Activated T-cell treated with anti-CD3 and anti-CD28 coated beads for 24 hours (primary cell): ENCODE results near the gene SRP14.
"Not testable (repeated sequence)": the region's sequence is repeated elsewhere in the genome, so short reads cannot be mapped to it uniquely, and the experiment has no call there.

Source experiments
- DNase-seq: peaks from one replicate; pipeline ENCODE4 v3.0.0-alpha.2; 2020; ENCODE audit warnings: low read depth

SRP14 gene

GRCh38 chr15:40050788-40051470 lies 11.9 kb upstream of the SRP14 start:
- no peak for DNase-seq

GRCh38 chr15:40048926-40049475 lies 10.0 kb upstream of the SRP14 start:
- no peak for DNase-seq

GRCh38 chr15:40048211-40048792 lies 9.3 kb upstream of the SRP14 start:
- DNase-seq: no peak

GRCh38 chr15:40047415-40048210 lies 8.6 kb upstream of the SRP14 start:
- peak; percentile 57 for DNase-seq

- no peak for DNase-seq
These were observed 7.9 kb upstream of the SRP14 start for GRCh38 chr15:40046721-40047414.

GRCh38 chr15:40045572-40046217 lies 6.7 kb upstream of the SRP14 start:
- no peak for DNase-seq

- peak; percentile 84 for DNase-seq
These were observed 6.0 kb upstream of the SRP14 start for GRCh38 chr15:40044717-40045571.

- DNase-seq: no peak
These were observed 5.1 kb upstream of the SRP14 start for GRCh38 chr15:40043927-40044716.

- DNase-seq: no peak
These were observed 3.9 kb upstream of the SRP14 start for GRCh38 chr15:40042791-40043320.

GRCh38 chr15:40040770-40041169 lies 1.8 kb upstream of the SRP14 start:
- no peak for DNase-seq

- DNase-seq: no peak
These were observed 1.3 kb upstream of the SRP14 start for GRCh38 chr15:40040293-40040635.

- DNase-seq: no peak
These were observed 725 bp downstream of the SRP14 start for GRCh38 chr15:40038275-40038637.

GRCh38 chr15:40037721-40038120 lies 1.3 kb downstream of the SRP14 start:
- no peak for DNase-seq

GRCh38 chr15:40035182-40035581 lies 3.8 kb downstream of the SRP14 start:
- not testable (repeated sequence) for DNase-seq

- no peak for DNase-seq
These were observed 4.6 kb downstream of the SRP14 start for GRCh38 chr15:40034186-40034946.

GRCh38 chr15:40032125-40032839 lies 6.7 kb downstream of the SRP14 start:
- no peak for DNase-seq

GRCh38 chr15:40031300-40031699 lies 7.7 kb downstream of the SRP14 start:
- no peak for DNase-seq
